GM12878 (cell line): ENCODE measurements around the gene MYRFL. TPM values are rescaled to one million over a fixed set of nuclear protein-coding genes. Genes with fewer than 3 reads are reported as not detected.

Source experiments
- ATAC-seq: fragments of 200-7000 bp; cut with Tn5 transposase; 3 replicates; pipeline ENCODE4 v1.9.1; 2020; ENCODE audit warnings: mild to moderate bottlenecking, moderate library complexity
- BruUV-seq: library from RNA; stranded (reverse); fragments of 400-500 nt; replicated peaks from 2 replicates; lab custom pipeline; 2021; lab: Mats Ljungman, UMichigan
- CTCF ChIA-PET: fragments of 300-600 bp; sonication (Branson Sonifier 250); formaldehyde crosslinking; extraction: SDS; loops from one replicate; lab custom pipeline; 2021; ENCODE audit warnings: inconsistent platforms; lab: Yijun Ruan, JAX
- POLR2A ChIA-PET: fragments of 350-600 bp; formaldehyde crosslinking; extraction: SDS; loops from one replicate; lab custom pipeline; 2021; ENCODE audit warnings: inconsistent platforms; lab: Charles Lee
- RAD21 ChIA-PET: fragments of 300-600 bp; sonication (Branson Sonifier 250); formaldehyde crosslinking; loops from one replicate; lab custom pipeline; 2023; ENCODE audit warnings: antibody characterized with exemption; ENCODE audit not compliant: unreplicated experiment; lab: Charles Lee
- SMC1A ChIA-PET: fragments of 300-600 bp; sonication (Branson Sonifier 250); formaldehyde crosslinking; loops from one replicate; lab custom pipeline; 2023; ENCODE audit not compliant: unreplicated experiment, uncharacterized antibody; lab: Charles Lee
- DNase-seq: peaks from one replicate; pipeline ENCODE4 v3.0.0-alpha.2; 2011; ENCODE audit warnings: low read depth, low spot score
- FAIRE-seq: peaks from 3 replicates; lab custom pipeline; 2011; peaks lifted over from hg19 to GRCh38; lab: Jason Lieb, UNC
- H2AFZ ChIP-seq: 2 replicates; pipeline ENCODE4 v1.6.0; 2011; ENCODE audit warnings: low read depth, low read length, control low read depth; ENCODE audit not compliant: control insufficient read depth
- H3K27ac ChIP-seq: 2 replicates; pipeline ENCODE4 v1.5.1; 2011; ENCODE audit warnings: control low read depth; ENCODE audit not compliant: control insufficient read depth, insufficient read depth
- H3K27me3 ChIP-seq, 2 experiments: replicated peaks in 1 of 2; 2 replicates each; pipeline versions ENCODE4 v1.6.0 to v1.6.1; 2011; ENCODE audit warnings: low read length in 1 of 2; ENCODE audit not compliant: control insufficient read depth in 2 of 2, insufficient read depth in 2 of 2
- H3K36me3 ChIP-seq, 2 experiments: 2 replicates each; pipeline ENCODE4 v1.5.1; 2011; ENCODE audit warnings: low read length in 1 of 2; ENCODE audit not compliant: control insufficient read depth in 2 of 2, insufficient read depth in 2 of 2
- H3K4me1 ChIP-seq: 2 replicates; pipeline ENCODE4 v1.6.1; 2011; ENCODE audit warnings: mild to moderate bottlenecking, low read length, moderate library complexity, mixed read lengths; ENCODE audit not compliant: control insufficient read depth, insufficient read depth
- H3K4me2 ChIP-seq: 2 replicates; pipeline ENCODE4 v1.6.0; 2011; ENCODE audit warnings: control low read depth; ENCODE audit not compliant: control insufficient read depth, insufficient read depth
- H3K4me3 ChIP-seq: fragments of 200-600 bp; sonication (generic); 2 replicates; pipeline ENCODE4 v1.5.1; 2016
- H3K79me2 ChIP-seq: 2 replicates; pipeline ENCODE4 v1.6.0; 2011; ENCODE audit warnings: low read length; ENCODE audit not compliant: control insufficient read depth, insufficient read depth
- H3K9ac ChIP-seq: 2 replicates; pipeline ENCODE4 v1.8.0; 2011; ENCODE audit warnings: low read length, control low read depth, mixed read lengths; ENCODE audit not compliant: control insufficient read depth, insufficient read depth
- H3K9me3 ChIP-seq: replicated peaks from 3 replicates; pipeline ENCODE4 v1.5.1; 2011; ENCODE audit warnings: mild to moderate bottlenecking, low read length; ENCODE audit not compliant: control insufficient read depth, insufficient read depth
- H4K20me1 ChIP-seq: 2 replicates; pipeline ENCODE4 v1.6.0; 2011; ENCODE audit not compliant: control insufficient read depth, insufficient read depth
- BHLHE40 ChIP-seq, 2 experiments: fragments of 450-650 bp in 1 of 2; IDR thresholded peaks; 2 replicates each; pipeline ENCODE4 v1.6.1; 2011 to 2017; ENCODE audit warnings: low read depth in 2 of 2, borderline replicate concordance in 1 of 2, improper control_type of control experiment in 1 of 2, low read length in 1 of 2, mild to moderate bottlenecking in 1 of 2
- BRCA1 ChIP-seq: IDR thresholded peaks from 2 replicates; pipeline ENCODE4 v1.6.1; 2011; ENCODE audit warnings: low read depth, low read length, improper control_type of control experiment
- CEBPZ ChIP-seq: fragments of 150-350 bp; IDR thresholded peaks from 2 replicates; pipeline ENCODE4 v1.6.1; 2016; ENCODE audit warnings: low read depth, low read length
- IKZF1 ChIP-seq: fragments of 450-650 bp; conservative IDR thresholded peaks from 2 replicates; pipeline ENCODE4 v1.6.1; 2017; ENCODE audit warnings: antibody characterized with exemption, mild to moderate bottlenecking
- IKZF2 ChIP-seq, 2 experiments: fragments of 450-650 bp; IDR thresholded peaks; 2 replicates each; pipeline ENCODE4 v1.6.1; 2017; ENCODE audit warnings: mild to moderate bottlenecking in 2 of 2, moderate library complexity in 2 of 2
- MTA2 ChIP-seq: fragments of 450-650 bp; IDR thresholded peaks from 2 replicates; pipeline ENCODE4 v1.6.1; 2016; ENCODE audit warnings: low read depth, mild to moderate bottlenecking, moderate library complexity
- POU2F2 ChIP-seq: IDR thresholded peaks from 3 replicates; pipeline ENCODE4 v1.6.1; 2011; ENCODE audit warnings: low read depth, mild to moderate bottlenecking, low read length, borderline replicate concordance
- RAD51 ChIP-seq: fragments of 450-650 bp; IDR thresholded peaks from 2 replicates; pipeline ENCODE4 v1.6.1; 2016; ENCODE audit warnings: moderate library complexity, mild to moderate bottlenecking, inconsistent platforms
- RUNX3 ChIP-seq: IDR thresholded peaks from 2 replicates; pipeline ENCODE4 v1.6.1; 2012; ENCODE audit warnings: low read length, inconsistent platforms
- SRF ChIP-seq, 2 experiments: IDR thresholded peaks; 2 replicates each; pipeline ENCODE4 v1.6.1; 2011; ENCODE audit warnings: low read depth in 2 of 2, low read length in 2 of 2, mild to moderate bottlenecking in 1 of 2, moderate library complexity in 1 of 2
- STAT3 ChIP-seq: IDR thresholded peaks from 2 replicates; pipeline ENCODE4 v1.6.1; 2011; ENCODE audit warnings: low read depth, low read length, improper control_type of control experiment
- TBL1XR1 ChIP-seq: IDR thresholded peaks from 2 replicates; pipeline ENCODE4 v1.6.1; 2012; ENCODE audit warnings: low read depth, low read length, improper control_type of control experiment
- WGBS: methylation state at CpG from one replicate; pipeline ENCODE4 v1.1.6; 2016; ENCODE audit warnings: low lambda C conversion rate; ENCODE audit not compliant: insufficient replicate concordance, insufficient coverage; ENCODE audit errors: missing lambda C conversion rate; 5-methylcytosine and 5-hydroxymethylcytosine counted together
- in situ Hi-C: fragments of 300-500 bp; cut with MboI; formaldehyde crosslinking; loops from 9 replicates; pipeline ENCODE4 v1.14.3; 2018; ENCODE audit warnings: mixed read lengths
- intact Hi-C: fragments of 100-400 bp; cut with micrococcal nuclease; formaldehyde crosslinking; loops from one replicate; pipeline ENCODE4 v1.14.2; 2022; ENCODE audit not compliant: unreplicated experiment
- polyA plus RNA-seq, 11 experiments: library from polyadenylated mRNA; depleted of rRNA in 4 of 11; unstranded in 6 of 11; stranded (reverse) in 5 of 11; fragments of >200 nt; fragmentation: Nextera tagmentation in 4 of 11; fragmentation: Illumina TruSeq in 1 of 11; extraction: Ambion mirVana in 4 of 11; extraction: Trizol in 1 of 11; gene quantifications; 1 replicate in 1 of 11; 2 replicates in 10 of 11; pipeline versions ENCODE4 v1.2.1 to v1.2.3, GENCODE V29; 2011 to 2016; ENCODE audit warnings: inconsistent platforms in 2 of 11, missing spikeins in 2 of 11, low read depth in 1 of 11
- total RNA-seq, 4 experiments: library from RNA; depleted of rRNA in 3 of 4; stranded (reverse); fragments of >200 nt in 3 of 4; fragmentation: Illumina TruSeq in 1 of 4; extraction: Trizol in 1 of 4; gene quantifications; 2 replicates each; pipeline versions ENCODE4 v1.2.1 to v1.2.3, GENCODE V29; 2013 to 2021

The MYRFL gene
- total and polyA plus RNA-seq, 10 of the 15 experiments (the other 5 are each of a cell fraction or from before 2014, with no cell fraction given) = 0.24 to 1.8 (median 0.64) TPM

- peak; percentile 65 for FAIRE-seq
- no peak overlapping the region for H3K4me3 ChIP-seq
- RAD21 ChIA-PET = no interaction called here
- BruUV-seq = no TSS peak
- peak; percentile 75 for DNase-seq
- CTCF ChIA-PET = interaction anchor here (0.7 to 0.8 kb wide), 2 partner anchors 9 to 670 kb away, joined by 3 read pairs; no protein-coding TSS in a partner anchor
- no peaks in the 10 kb centered on the region for H4K20me1 ChIP-seq
- no peaks in the 10 kb centered on the region for H3K36me3 ChIP-seq
- no peaks in the 10 kb centered on the region for H3K79me2 ChIP-seq
- H2AFZ ChIP-seq = no peak overlapping the region; the same call in 1 of the 2 replicates
- intact Hi-C loops (loop anchor here (2.0 kb wide), 1 partner anchor 336 kb away; the partner anchor contains the start of gene CNOT2), in situ Hi-C loops (no loop called here)
- H3K27ac ChIP-seq = peak overlapping the region; percentile 14
- SMC1A ChIA-PET = no interaction called here
- peak; percentile 89 for ATAC-seq
- H3K4me1 ChIP-seq = peaks cover 16% of the 10 kb centered on the region
- peak; percentile 56 for TF ChIP-seq TBL1XR1
- TF ChIP-seq RUNX3 = peak; percentile 85
- peak in 1 of 2 experiments; percentile 73; a peak in 2 of 4 replicates for TF ChIP-seq SRF (IDR thresholded peaks at IDR 0.05; ENCODE audit: low read depth in 2 of 2, low read length in 2 of 2)
- peak; percentile 20 to 55; a peak in 1 of 4 replicates for TF ChIP-seq BHLHE40 (IDR thresholded peaks at IDR 0.05; ENCODE audit: borderline replicate concordance in 1 of 2, low read depth in 2 of 2, low read length in 1 of 2)
- no peak for TF ChIP-seq CEBPZ
- TF ChIP-seq IKZF1 = 0 out of 2 replicates have a peak, but pooled peaks have one; percentile 18
- peak; percentile 25 to 30; a peak in 2 of 4 replicates for TF ChIP-seq IKZF2 (IDR thresholded peaks at IDR 0.05)
- TF ChIP-seq STAT3 = 0 out of 2 replicates have a peak, but pooled peaks have one; percentile 32
- 0 out of 2 replicates have a peak, but pooled peaks have one; percentile 15 for TF ChIP-seq MTA2
- TF ChIP-seq RAD51 = no peak
- TF ChIP-seq POU2F2 = peak; percentile 49; the same call in 1 of the 3 replicates
- no peak for TF ChIP-seq BRCA1
- peak overlapping the region; percentile 43 for H3K4me2 ChIP-seq
- H3K9ac ChIP-seq = no peak overlapping the region
- POLR2A ChIA-PET = no interaction called here
- H3K9me3 ChIP-seq = no peaks in the 10 kb centered on the region
- no peaks in the 10 kb centered on the region for H3K27me3 ChIP-seq
- 0% methylated on average over 4 of the region's 4 CpGs for WGBS
Measured at GRCh38 chr12:69906411-69907216, 81.6 kb downstream of the MYRFL start.
